HG02852 (cell line): ENCODE data around the gene TRAP1.
"Not testable (repeated sequence)": the region's sequence is repeated elsewhere in the genome, so short reads cannot be mapped to it uniquely, and the experiment has no call there.

Experiments
- ATAC-seq: cut with Tn5 transposase; IDR thresholded peaks from one replicate; pipeline ENCODE4 v1.9.1; 2021; ENCODE audit warnings: mild to moderate bottlenecking, moderate library complexity; ENCODE audit not compliant: unreplicated experiment

TRAP1 gene

DNA sequence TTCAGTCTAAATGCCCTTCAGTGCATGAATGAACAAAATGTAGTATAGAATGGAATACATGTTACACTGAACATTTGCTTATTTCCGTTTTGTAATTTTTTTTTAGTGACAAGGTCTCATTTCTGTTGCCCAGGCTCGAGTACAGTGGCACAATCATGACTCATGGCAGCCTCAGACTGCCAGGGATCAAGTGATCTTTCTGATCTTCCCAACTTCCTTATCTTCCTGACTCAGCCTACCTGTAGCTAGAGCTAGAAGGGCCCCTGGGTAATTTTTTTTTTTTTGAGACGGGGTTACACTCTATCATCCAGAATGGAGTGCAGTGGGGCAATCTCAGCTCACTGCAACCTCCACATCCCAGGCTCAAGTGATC is 98.6 kb downstream of the TRAP1 start:
- ATAC-seq: no peak

DNA sequence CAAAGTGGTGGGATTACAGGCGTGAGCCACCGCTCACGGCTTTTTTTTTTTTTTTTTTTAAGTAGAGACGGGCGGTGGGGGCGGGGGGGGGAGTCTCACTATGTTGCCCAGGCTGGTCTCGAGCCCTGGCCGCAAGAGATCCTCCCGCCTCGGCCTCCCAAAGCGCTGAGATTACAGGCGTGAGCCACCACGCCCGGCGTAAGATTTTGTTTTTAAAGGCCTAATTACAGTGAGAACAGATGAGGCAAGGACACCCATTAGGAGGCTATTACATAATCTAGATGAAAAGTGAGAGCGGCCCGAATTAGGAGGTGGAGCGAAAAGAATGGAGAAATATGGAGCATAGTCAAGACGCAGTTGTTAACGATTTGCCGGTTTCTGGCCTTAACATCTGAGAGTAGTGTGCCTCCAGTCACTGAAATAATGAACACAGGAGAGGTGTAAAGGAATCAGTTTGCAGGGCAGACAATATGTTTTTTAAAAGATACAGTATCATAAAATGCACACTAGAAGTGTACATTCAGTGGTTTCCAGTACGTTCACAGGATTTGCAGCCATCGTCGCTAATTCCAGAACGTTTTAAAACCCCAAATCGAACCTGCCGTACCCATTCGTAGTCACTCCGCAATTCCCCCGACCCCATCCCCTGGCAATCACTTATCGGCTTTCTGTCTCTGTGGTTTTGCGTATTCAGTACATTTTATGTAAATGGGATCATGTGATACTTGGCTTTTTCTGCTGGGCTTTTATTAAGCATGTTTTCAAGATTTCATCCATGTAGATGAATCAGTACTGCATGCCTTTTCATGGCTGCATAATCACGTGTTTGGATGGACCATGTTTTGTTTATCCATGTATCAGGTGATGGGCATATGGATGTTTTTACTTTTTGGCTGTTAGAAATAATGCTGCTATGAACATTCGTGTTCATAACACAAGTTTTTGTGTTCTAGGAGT is 104.5 kb downstream of the TRAP1 start:
- no peak for ATAC-seq

- peak; percentile 84 for ATAC-seq
Observed at GRCh38 chr16:3611146-3611975, 106.0 kb downstream of the TRAP1 start, which contains the start of gene SLX4. Gene SLX4, minus strand, starts transcription at chr16:3611606. Its CDS starts 2,642 bp downstream, at chr16:3608964.

DNA sequence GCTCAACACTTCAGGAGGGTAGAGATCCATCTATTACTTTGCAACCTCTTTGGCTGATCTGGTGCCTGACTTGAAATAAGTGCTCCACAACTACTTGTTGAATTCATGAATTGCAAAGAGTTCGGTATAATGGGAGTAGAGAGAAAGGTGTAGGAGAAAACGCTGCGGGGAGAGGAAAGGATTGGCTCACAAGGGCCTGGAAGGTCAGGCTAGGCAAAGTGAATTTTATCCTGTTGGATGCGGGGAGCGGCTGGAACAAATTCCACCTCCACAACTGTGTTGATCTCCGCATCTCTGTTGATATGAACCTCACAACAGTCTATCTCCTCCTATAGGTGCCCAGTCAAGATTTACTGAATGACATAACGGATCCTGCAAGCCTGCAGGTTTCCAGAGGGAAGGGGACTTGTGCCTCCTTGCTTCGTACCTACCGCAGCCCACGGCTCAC is 106.6 kb downstream of the TRAP1 start:
- no peak for ATAC-seq

- ATAC-seq: no peak
Observed at GRCh38 chr16:3609895-3610697, 107.2 kb downstream of the TRAP1 start.

GRCh38 chr16:3608976-3609375 is 108.3 kb downstream of the TRAP1 start:
- not testable (repeated sequence) for ATAC-seq

DNA sequence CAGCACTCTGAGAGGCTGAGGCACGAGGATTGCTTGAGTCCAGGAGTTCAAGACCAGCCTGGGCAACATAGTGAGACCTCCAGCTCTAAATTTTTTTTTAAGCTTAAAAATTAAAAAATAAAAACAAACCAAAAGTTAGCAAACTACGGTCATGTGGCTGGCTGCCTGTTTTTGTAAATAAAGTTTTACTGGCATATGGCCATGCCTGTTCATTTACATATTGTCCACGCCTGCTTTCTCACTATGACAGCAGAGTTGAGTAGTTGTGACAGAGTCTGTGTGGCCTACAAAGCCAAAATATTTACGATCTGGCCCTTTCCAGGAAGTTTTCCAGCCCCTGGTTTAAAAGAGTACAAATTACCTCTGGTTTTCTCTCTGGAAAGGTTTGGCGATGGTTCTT is 109.3 kb downstream of the TRAP1 start:
- ATAC-seq: no peak
